HepG2 (cell line): Measurements from ENCODE around the gene APOC3. TPM values are rescaled to one million over a fixed set of nuclear protein-coding genes. Genes with fewer than 3 reads are reported as not detected.

Experiments used
- ATF6 ChIP-seq: sonication (generic); formaldehyde crosslinking; conservative IDR thresholded peaks from 2 replicates; pipeline ENCODE4 v1.4.0; 2020; ENCODE audit warnings: missing genetic modification reagents
- DPF2 ChIP-seq: sonication (generic); formaldehyde crosslinking; IDR thresholded peaks from 2 replicates; pipeline ENCODE4 v1.4.0; 2020; ENCODE audit warnings: mild to moderate bottlenecking, low read depth, missing genetic modification reagents, borderline replicate concordance
- GABPA ChIP-seq, 2 experiments: IDR thresholded peaks; 2 replicates each; pipeline ENCODE4 v1.6.1; 2011 to 2016; ENCODE audit warnings: low read depth in 2 of 2, low read length in 1 of 2, missing biosample characterization in 1 of 2, missing genetic modification characterization in 1 of 2
- JDP2 ChIP-seq: sonication (generic); formaldehyde crosslinking; IDR thresholded peaks from 2 replicates; pipeline ENCODE4 v1.8.1; 2022; ENCODE audit warnings: missing genetic modification reagents, borderline replicate concordance
- LCORL ChIP-seq, 2 experiments: fragments of 450-650 bp in 1 of 2; sonication (generic) in 1 of 2; formaldehyde crosslinking in 1 of 2; IDR thresholded peaks; 2 replicates each; pipeline versions ENCODE4 v1.5.0 to v1.6.1; 2017 to 2020; ENCODE audit warnings: antibody characterized with exemption in 1 of 2, missing genetic modification reagents in 1 of 2
- MAF1 ChIP-seq: sonication (generic); formaldehyde crosslinking; IDR thresholded peaks from 2 replicates; pipeline ENCODE4 v1.5.0; 2020; ENCODE audit warnings: missing genetic modification reagents, borderline replicate concordance
- PAXIP1 ChIP-seq: sonication (generic); formaldehyde crosslinking; conservative IDR thresholded peaks from 2 replicates; pipeline ENCODE4 v1.4.0; 2020; ENCODE audit warnings: mild to moderate bottlenecking, missing genetic modification reagents, moderate library complexity
- PBX2 ChIP-seq: IDR thresholded peaks from 2 replicates; pipeline ENCODE4 v1.6.1; 2016; ENCODE audit warnings: control low read depth
- PCBP1 ChIP-seq: fragments of 200-400 bp; formaldehyde crosslinking; IDR thresholded peaks from 2 replicates; pipeline ENCODE4 v1.6.1; 2017; ENCODE audit warnings: mild to moderate bottlenecking, low read depth, low read length, borderline replicate concordance
- PLSCR1 ChIP-seq: sonication (generic); formaldehyde crosslinking; IDR thresholded peaks from 2 replicates; pipeline ENCODE4 v1.5.0; 2020; ENCODE audit warnings: missing genetic modification reagents, mild to moderate bottlenecking, borderline replicate concordance
- POGZ ChIP-seq: sonication (generic); formaldehyde crosslinking; IDR thresholded peaks from 2 replicates; pipeline ENCODE4 v1.4.0; 2020; ENCODE audit warnings: mild to moderate bottlenecking, missing genetic modification reagents
- SMAD3 ChIP-seq: sonication (generic); formaldehyde crosslinking; IDR thresholded peaks from 2 replicates; pipeline ENCODE4 v1.4.0; 2020; ENCODE audit warnings: missing genetic modification reagents
- SP4 ChIP-seq: sonication (generic); formaldehyde crosslinking; IDR thresholded peaks from 2 replicates; pipeline ENCODE4 v1.8.1; 2023; ENCODE audit warnings: mild to moderate bottlenecking, missing genetic modification reagents
- SP5 ChIP-seq: IDR thresholded peaks from 2 replicates; pipeline ENCODE4 v1.6.1; 2016; ENCODE audit warnings: low read depth, borderline replicate concordance
- TOPORS ChIP-seq: sonication (generic); formaldehyde crosslinking; IDR thresholded peaks from 2 replicates; pipeline ENCODE4 v1.8.0; 2023; ENCODE audit warnings: mild to moderate bottlenecking, missing genetic modification reagents
- ZNF230 ChIP-seq: sonication (generic); formaldehyde crosslinking; IDR thresholded peaks from 2 replicates; pipeline ENCODE4 v1.4.0; 2020; ENCODE audit warnings: mild to moderate bottlenecking, missing genetic modification reagents
- ZNF33A ChIP-seq: sonication (generic); formaldehyde crosslinking; IDR thresholded peaks from 2 replicates; pipeline ENCODE4 v1.5.1; 2020; ENCODE audit warnings: missing genetic modification reagents, mild to moderate bottlenecking, moderate library complexity, borderline replicate concordance
- ZNF362 ChIP-seq: sonication (generic); formaldehyde crosslinking; IDR thresholded peaks from 2 replicates; pipeline ENCODE4 v1.4.0; 2020; ENCODE audit warnings: missing genetic modification reagents, mild to moderate bottlenecking, borderline replicate concordance
- ZNF777 ChIP-seq: sonication (generic); formaldehyde crosslinking; IDR thresholded peaks from 2 replicates; pipeline ENCODE4 v1.4.0; 2020; ENCODE audit warnings: missing genetic modification reagents
- ZSCAN21 ChIP-seq: sonication (generic); formaldehyde crosslinking; IDR thresholded peaks from 2 replicates; pipeline ENCODE4 v1.8.0; 2022; ENCODE audit warnings: mild to moderate bottlenecking, missing genetic modification reagents, moderate library complexity, borderline replicate concordance
- polyA plus RNA-seq, 8 experiments: library from polyadenylated mRNA; depleted of rRNA in 3 of 8; stranded (reverse) in 7 of 8; unstranded in 1 of 8; fragments of >200 nt; fragmentation: Illumina TruSeq in 4 of 8; extraction: Trizol in 4 of 8; gene quantifications; 2 replicates each; pipeline versions ENCODE4 v1.2.1 to v1.2.3, GENCODE V29; 2011 to 2016; ENCODE audit warnings: low read depth in 4 of 8, missing spikeins in 1 of 8, mixed read lengths in 1 of 8; ENCODE audit not compliant: insufficient read depth in 1 of 8
- total RNA-seq, 5 experiments: library from RNA; depleted of rRNA; stranded (reverse); fragments of >200 nt; fragmentation: Illumina TruSeq; extraction: Trizol; gene quantifications; 2 replicates each; pipeline ENCODE4 v1.2.3, GENCODE V29; 2016; ENCODE audit warnings: low read depth in 1 of 5

The APOC3 gene
- total and polyA plus RNA-seq, 2 of the 13 experiments (the other 11 are each of a cell fraction or from before 2014, with no cell fraction given), result 314 to 687 TPM

GRCh38 chr11:116787786-116788486 is 41.8 kb upstream of the APOC3 start, which contains the start of gene ZPR1 (continued):
- TF ChIP-seq PLSCR1 (no peak), ZNF33A (no peak), SP4 (CRISPR knock-in tag) (no peak), LCORL (IDR thresholded peaks at IDR 0.05) (no peak), LCORL (CRISPR knock-in tag; IDR thresholded peaks at IDR 0.05) (no peak), ATF6 (CRISPR knock-in tag) (no peak), PBX2 (CRISPR knock-in tag) (no peak), SP5 (CRISPR knock-in tag) (no peak), ZSCAN21 (CRISPR knock-in tag) (no peak), ZNF362 (CRISPR knock-in tag) (peak; percentile 70; the same call in 1 of the 2 replicates), DPF2 (CRISPR knock-in tag) (no peak), ZNF230 (CRISPR knock-in tag) (peak; percentile 69; the same call in 1 of the 2 replicates), PCBP1 (no peak), TOPORS (peak; percentile 86; the same call in 1 of the 2 replicates), ZNF777 (0 out of 2 replicates have a peak, but pooled peaks have one; percentile 41), POGZ (CRISPR knock-in tag) (peak; percentile 34; the same call in 1 of the 2 replicates), PAXIP1 (no peak; the same call in 1 of the 2 replicates), JDP2 (CRISPR knock-in tag) (no peak), SMAD3 (no peak), MAF1 (CRISPR knock-in tag) (no peak), GABPA (IDR thresholded peaks at IDR 0.05; ENCODE audit: low read depth, low read length) (peak; percentile 81), GABPA (CRISPR knock-in tag; IDR thresholded peaks at IDR 0.05; ENCODE audit: low read depth) (peak; percentile 92)
